ENCODE data around the gene F11R. TPM values are rescaled to one million over a fixed set of nuclear protein-coding genes. Genes with fewer than 3 reads are reported as not detected.

Gene F11R
- total and polyA plus RNA-seq, 12 donors, result 19.3 to 99.1 (median 55.1) TPM

- WGBS, 4 donors, result 89 to 99% (median 95%) methylated on average over 2 of the region's 2 CpGs
- intact Hi-C loops (cut with DNase I), result loop anchor here in 1 of 2 donors (5.0 kb wide), 1 partner anchor 85 kb away; no protein-coding TSS in a partner anchor
- H3K27ac ChIP-seq, result no peak overlapping the region
- H3K36me3 ChIP-seq (replicated peaks in 1 of 2), result no peaks in the 10 kb centered on the region
- H3K4me3 ChIP-seq, result no peak overlapping the region
- H3K27me3 ChIP-seq, result no peaks in the 10 kb centered on the region
- H3K9me3 ChIP-seq (replicated peaks in 1 of 3), result no peaks in the 10 kb centered on the region
- no peak for TF ChIP-seq POLR2A (IDR thresholded peaks at IDR 0.05)
- TF ChIP-seq, protein P1, sequence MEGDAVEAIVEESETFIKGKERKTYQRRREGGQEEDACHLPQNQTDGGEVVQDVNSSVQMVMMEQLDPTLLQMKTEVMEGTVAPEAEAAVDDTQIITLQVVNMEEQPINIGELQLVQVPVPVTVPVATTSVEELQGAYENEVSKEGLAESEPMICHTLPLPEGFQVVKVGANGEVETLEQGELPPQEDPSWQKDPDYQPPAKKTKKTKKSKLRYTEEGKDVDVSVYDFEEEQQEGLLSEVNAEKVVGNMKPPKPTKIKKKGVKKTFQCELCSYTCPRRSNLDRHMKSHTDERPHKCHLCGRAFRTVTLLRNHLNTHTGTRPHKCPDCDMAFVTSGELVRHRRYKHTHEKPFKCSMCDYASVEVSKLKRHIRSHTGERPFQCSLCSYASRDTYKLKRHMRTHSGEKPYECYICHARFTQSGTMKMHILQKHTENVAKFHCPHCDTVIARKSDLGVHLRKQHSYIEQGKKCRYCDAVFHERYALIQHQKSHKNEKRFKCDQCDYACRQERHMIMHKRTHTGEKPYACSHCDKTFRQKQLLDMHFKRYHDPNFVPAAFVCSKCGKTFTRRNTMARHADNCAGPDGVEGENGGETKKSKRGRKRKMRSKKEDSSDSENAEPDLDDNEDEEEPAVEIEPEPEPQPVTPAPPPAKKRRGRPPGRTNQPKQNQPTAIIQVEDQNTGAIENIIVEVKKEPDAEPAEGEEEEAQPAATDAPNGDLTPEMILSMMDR (IDR thresholded peaks at IDR 0.05), result no peak
- DNase-seq, result no peak
- H3K4me1 ChIP-seq (replicated peaks in 1 of 2), result no peaks in the 10 kb centered on the region
These were observed 13.6 kb downstream of the F11R start for GRCh38 chr1:161007369-161007768.

- Histone ChIP-seq H3K4me3 (no peak overlapping the region), H3K36me3 (replicated peaks in 1 of 2) (no peaks in the 10 kb centered on the region), H3K9me3 (replicated peaks in 1 of 3) (no peaks in the 10 kb centered on the region), H3K27me3 (no peaks in the 10 kb centered on the region), H3K27ac (no peak overlapping the region), H3K4me1 (replicated peaks in 1 of 2) (peaks cover 2 to 3% of the 10 kb centered on the region in 2 donors)
- whole genome bisulfite sequencing, 4 donors, result 86 to 91% (median 89%) methylated on average over 8 of the region's 8 CpGs
- intact Hi-C loops (cut with DNase I), result loop anchor here in 1 of 2 donors (5.0 kb wide), 1 partner anchor 86 kb away; no protein-coding TSS in a partner anchor
- no peak for TF ChIP-seq POLR2A (IDR thresholded peaks at IDR 0.05)
- TF ChIP-seq, protein P1 (IDR thresholded peaks at IDR 0.05), result no peak
- no peak for DNase-seq
These were observed 14.4 kb downstream of the F11R start for GRCh38 chr1:161006563-161006962.

DNA sequence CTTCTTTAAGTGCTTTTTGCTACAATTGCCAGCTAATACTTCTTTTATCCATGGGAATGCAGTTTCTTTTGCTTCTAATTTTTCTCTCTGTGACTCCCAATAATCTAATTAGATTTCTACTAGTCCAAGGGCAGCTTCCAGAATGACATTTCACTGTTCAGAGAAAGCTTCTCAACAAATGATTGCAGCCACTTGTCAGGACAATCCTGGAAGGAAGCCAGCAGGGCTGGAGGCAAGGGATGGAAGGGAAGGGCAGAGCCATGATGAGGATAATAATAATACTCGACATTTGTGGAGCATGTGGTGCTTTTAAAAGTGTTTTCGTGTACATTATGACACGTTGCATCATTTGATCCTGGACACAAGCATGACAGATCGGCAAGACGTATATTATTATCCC lies 19.4 kb downstream of the F11R start:
- H3K4me3 ChIP-seq, result no peak overlapping the region
- H3K36me3 ChIP-seq (replicated peaks in 1 of 2), result peaks cover 0 to 26% of the 10 kb centered on the region in 2 donors
- DNase-seq, result peak in 3 of 7 donors; percentile 33 to 56 (median 55)
- peaks cover 8 to 12% of the 10 kb centered on the region in 2 donors for H3K4me1 ChIP-seq (replicated peaks in 1 of 2)
- H3K9me3 ChIP-seq (replicated peaks in 1 of 3), result no peaks in the 10 kb centered on the region
- no peaks in the 10 kb centered on the region for H3K27me3 ChIP-seq
- H3K27ac ChIP-seq, result no peak overlapping the region
- TF ChIP-seq POLR2A (IDR thresholded peaks at IDR 0.05), result no peak
- TF ChIP-seq, protein P1 (IDR thresholded peaks at IDR 0.05), result no peak
- intact Hi-C loops (cut with DNase I), result loop anchor here in 1 of 2 donors (5.0 kb wide), 1 partner anchor 51 kb away; no protein-coding TSS in a partner anchor
- WGBS, 4 donors, result 62 to 75% (median 70%) methylated on average over 5 of the region's 5 CpGs

DNA sequence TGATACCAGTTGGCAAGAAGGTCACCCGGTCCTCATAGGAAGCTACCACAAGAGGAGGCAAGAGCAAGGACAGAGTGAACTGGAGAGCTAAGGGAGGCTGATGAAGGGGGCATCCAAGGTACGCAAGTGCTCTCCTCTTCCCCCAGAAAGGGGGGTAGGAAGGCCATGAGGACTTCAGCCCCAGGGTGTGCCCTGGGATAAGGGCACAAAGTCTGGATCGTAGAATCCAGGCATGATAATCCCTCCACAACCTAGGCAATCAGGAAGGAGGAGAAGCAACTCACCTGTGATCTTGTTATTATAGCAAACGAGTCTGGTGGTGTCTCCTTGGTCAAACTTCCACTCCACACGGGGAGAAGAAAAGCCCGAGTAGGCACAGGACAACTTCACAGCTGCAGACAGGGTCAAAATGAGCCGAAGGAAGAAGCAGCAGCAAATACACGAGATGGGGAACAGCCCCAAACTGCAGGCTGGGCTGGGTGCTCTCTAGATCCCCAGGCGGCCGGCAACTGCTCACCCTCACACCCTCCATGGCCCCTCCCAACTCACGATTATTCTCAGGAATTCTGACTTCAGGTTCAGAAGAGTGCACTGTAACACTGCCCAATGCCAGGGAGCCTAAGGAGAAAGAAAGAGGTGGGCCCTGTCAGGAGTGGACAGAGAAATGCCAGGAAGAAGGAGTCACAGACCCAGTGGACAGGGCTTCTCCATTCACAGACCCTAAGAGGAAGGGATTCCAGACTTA lies 20.0 kb downstream of the F11R start:
- TF ChIP-seq POLR2A (IDR thresholded peaks at IDR 0.05), result no peak
- TF ChIP-seq, protein P1 (IDR thresholded peaks at IDR 0.05), result no peak
- 79 to 91% (median 84%) methylated on average over 11 of the region's 11 CpGs for WGBS, 4 donors
- H3K4me3 ChIP-seq, result no peak overlapping the region

More for the DNA sequence above, 20.0 kb downstream of the F11R start:
- no peaks in the 10 kb centered on the region for H3K9me3 ChIP-seq (replicated peaks in 1 of 3)
- no peaks in the 10 kb centered on the region for H3K27me3 ChIP-seq
- H3K36me3 ChIP-seq (replicated peaks in 1 of 2), result peaks cover 0 to 26% of the 10 kb centered on the region in 2 donors
- H3K27ac ChIP-seq, result no peak overlapping the region
- peaks cover 8 to 12% of the 10 kb centered on the region in 2 donors for H3K4me1 ChIP-seq (replicated peaks in 1 of 2)
- intact Hi-C loops (cut with DNase I), result loop anchor here in 1 of 2 donors (5.0 kb wide), 1 partner anchor 51 kb away; no protein-coding TSS in a partner anchor
- DNase-seq, result no peak
